Omental fat pad (tissue), 4 donors: ENCODE results near the gene FERMT2. TPM values are rescaled to one million over a fixed set of nuclear protein-coding genes. Genes with fewer than 3 reads are reported as not detected.
A peak's percentile ranks its signal among the peaks of the same experiment; 100 is the strongest.

Experiments used
- ATAC-seq: fragments of 150-250 bp; one replicate; pipeline ENCODE4 v1.9.1; 2016; ENCODE audit warnings: mild to moderate bottlenecking, moderate library complexity; ENCODE audit not compliant: low FRiP score
- DNase-seq: peaks from one replicate; pipeline ENCODE4 v3.0.0-alpha.2; 2019; ENCODE audit warnings: low spot score
- CTCF ChIP-seq, 3 donors: fragments of 450-650 bp; IDR thresholded peaks; one replicate each; pipeline ENCODE4 v1.5.1; 2016 to 2017; ENCODE audit warnings: antibody characterized with exemption in 3 of 3, mild to moderate bottlenecking in 3 of 3, moderate library complexity in 2 of 3
- total RNA-seq, 4 donors: library from RNA; depleted of rRNA; stranded (reverse); fragments of >200 nt; gene quantifications; one replicate each; pipeline ENCODE4 v1.1.0, GENCODE V29; 2016

The FERMT2 gene
- total RNA-seq, 4 donors from 2014 or later = 158 to 209 (median 164) TPM

GRCh38 chr14:52987514-52987913 is 36.7 kb upstream of the FERMT2 start:
- no peak for TF ChIP-seq CTCF (IDR thresholded peaks at IDR 0.05)
- no peak for ATAC-seq
- no peak for DNase-seq

- TF ChIP-seq CTCF (IDR thresholded peaks at IDR 0.05) = no peak
- ATAC-seq (no peak), DNase-seq (no peak)
Measured at GRCh38 chr14:52987042-52987441, 36.2 kb upstream of the FERMT2 start.

- ATAC-seq (no peak), DNase-seq (no peak)
- no peak for TF ChIP-seq CTCF (IDR thresholded peaks at IDR 0.05)
Measured at GRCh38 chr14:52977798-52978197, 26.9 kb upstream of the FERMT2 start.

GRCh38 chr14:52974406-52974805 is 23.6 kb upstream of the FERMT2 start:
- ATAC-seq (no peak), DNase-seq (no peak)
- TF ChIP-seq CTCF (IDR thresholded peaks at IDR 0.05) = no peak

- TF ChIP-seq CTCF (IDR thresholded peaks at IDR 0.05) = peak in 1 of 3 donors; percentile 37
- no peak for DNase-seq
- ATAC-seq = no peak
Measured at GRCh38 chr14:52961060-52961639, 10.3 kb upstream of the FERMT2 start.

- no peak for DNase-seq
- no peak for TF ChIP-seq CTCF (IDR thresholded peaks at IDR 0.05)
- peak; percentile 44 for ATAC-seq
Measured at GRCh38 chr14:52960627-52961026, 9.8 kb upstream of the FERMT2 start.

GRCh38 chr14:52954346-52955214 is 3.7 kb upstream of the FERMT2 start:
- DNase-seq = no peak
- ATAC-seq = no peak
- TF ChIP-seq CTCF (IDR thresholded peaks at IDR 0.05) = no peak
